GM18858 (cell line): Measurements from ENCODE around the gene SLC35F2.
"Not testable (repeated sequence)": the region's sequence is repeated elsewhere in the genome, so short reads cannot be mapped to it uniquely, and the experiment has no call there.

Experiments
- ATAC-seq: cut with Tn5 transposase; IDR thresholded peaks from one replicate; pipeline ENCODE4 v1.9.1; 2021; ENCODE audit not compliant: unreplicated experiment

SLC35F2 gene

GRCh38 chr11:107842412-107843100 is 16.0 kb downstream of the SLC35F2 start:
- ATAC-seq: no peak

- ATAC-seq: no peak
Observed at GRCh38 chr11:107840129-107840484, 18.5 kb downstream of the SLC35F2 start.

GRCh38 chr11:107836851-107837250 is 21.7 kb downstream of the SLC35F2 start:
- no peak for ATAC-seq

GRCh38 chr11:107834995-107835394 is 23.6 kb downstream of the SLC35F2 start:
- no peak for ATAC-seq

- ATAC-seq: not testable (repeated sequence)
Observed at GRCh38 chr11:107833926-107834325, 24.7 kb downstream of the SLC35F2 start.

GRCh38 chr11:107830915-107831540 is 27.6 kb downstream of the SLC35F2 start:
- ATAC-seq: no peak

- no peak for ATAC-seq
Observed at GRCh38 chr11:107827041-107827440, 31.5 kb downstream of the SLC35F2 start.

- no peak for ATAC-seq
Observed at GRCh38 chr11:107825875-107826274, 32.7 kb downstream of the SLC35F2 start.

GRCh38 chr11:107824668-107825369 is 33.8 kb downstream of the SLC35F2 start:
- no peak for ATAC-seq

- ATAC-seq: no peak
Observed at GRCh38 chr11:107821199-107821927, 37.2 kb downstream of the SLC35F2 start.

GRCh38 chr11:107819361-107820014 is 39.1 kb downstream of the SLC35F2 start:
- no peak for ATAC-seq

- no peak for ATAC-seq
Observed at GRCh38 chr11:107818491-107818890, 40.1 kb downstream of the SLC35F2 start.

- no peak for ATAC-seq
Observed at GRCh38 chr11:107816028-107816427, 42.6 kb downstream of the SLC35F2 start.

- no peak for ATAC-seq
Observed at GRCh38 chr11:107810875-107811274, 47.7 kb downstream of the SLC35F2 start.

- no peak for ATAC-seq
Observed at GRCh38 chr11:107808521-107808920, 50.1 kb downstream of the SLC35F2 start.

GRCh38 chr11:107804971-107805370 is 53.6 kb downstream of the SLC35F2 start:
- ATAC-seq: no peak

GRCh38 chr11:107804211-107804610 is 54.4 kb downstream of the SLC35F2 start:
- no peak for ATAC-seq

GRCh38 chr11:107801641-107802040 is 56.9 kb downstream of the SLC35F2 start:
- ATAC-seq: no peak

- peak; percentile 90 for ATAC-seq
Observed at GRCh38 chr11:107799218-107799859, 59.2 kb downstream of the SLC35F2 start.

GRCh38 chr11:107792049-107792443 is 66.5 kb downstream of the SLC35F2 start:
- no peak for ATAC-seq
